Loucy (cell line): ENCODE results near the gene CALML4.
"Not testable (repeated sequence)": the region's sequence is repeated elsewhere in the genome, so short reads cannot be mapped to it uniquely, and the experiment has no call there.

Experiments
- H2AFZ ChIP-seq: fragments of 200-600 bp; sonication (generic); 2 replicates; pipeline ENCODE4 v1.6.0; 2016; ENCODE audit warnings: antibody characterized with exemption, mild to moderate bottlenecking, low read length, moderate library complexity
- H3F3A ChIP-seq: fragments of 200-600 bp; 2 replicates; pipeline ENCODE4 v1.6.0; 2016; ENCODE audit warnings: antibody characterized with exemption, low read depth, mild to moderate bottlenecking
- H3K27me3 ChIP-seq: fragments of 200-600 bp; sonication (generic); 2 replicates; pipeline ENCODE4 v1.6.1; 2014; ENCODE audit warnings: low read length, mild to moderate bottlenecking; ENCODE audit not compliant: insufficient read depth, poor library complexity, severe bottlenecking
- H3K36me3 ChIP-seq: fragments of 200-600 bp; sonication (generic); 2 replicates; pipeline ENCODE4 v1.6.1; 2016; ENCODE audit warnings: low read length; ENCODE audit not compliant: insufficient read depth
- H3K4me1 ChIP-seq: fragments of 200-600 bp; sonication (generic); 2 replicates; pipeline ENCODE4 v1.5.1; 2014; ENCODE audit warnings: low read length, mild to moderate bottlenecking; ENCODE audit not compliant: insufficient read depth, poor library complexity, severe bottlenecking
- H3K4me2 ChIP-seq: fragments of 200-600 bp; sonication (generic); 2 replicates; pipeline ENCODE4 v1.6.0; 2014; ENCODE audit warnings: antibody characterized with exemption, low read length, low read depth, mild to moderate bottlenecking; ENCODE audit not compliant: poor library complexity, severe bottlenecking
- H3K4me3 ChIP-seq: fragments of 200-600 bp; sonication (generic); 2 replicates; pipeline ENCODE4 v1.5.1; 2014; ENCODE audit warnings: low read length, mild to moderate bottlenecking, mixed read lengths; ENCODE audit not compliant: poor library complexity, severe bottlenecking
- H3K79me2 ChIP-seq: fragments of 200-600 bp; sonication (generic); 2 replicates; pipeline ENCODE4 v1.6.1; 2014; ENCODE audit warnings: low read length; ENCODE audit not compliant: insufficient read depth
- H3K9ac ChIP-seq: fragments of 200-600 bp; sonication (generic); 2 replicates; pipeline ENCODE4 v1.6.0; 2014; ENCODE audit warnings: mild to moderate bottlenecking, low read depth, low read length, moderate library complexity; ENCODE audit not compliant: poor library complexity, severe bottlenecking
- H3K9me2 ChIP-seq: fragments of 200-600 bp; sonication (generic); replicated peaks from 2 replicates; pipeline ENCODE4 v1.6.1; 2016; ENCODE audit warnings: low read depth, low read length, mixed read lengths
- H3K9me3 ChIP-seq: fragments of 200-600 bp; sonication (generic); 2 replicates; pipeline ENCODE4 v1.6.1; 2014; ENCODE audit warnings: mild to moderate bottlenecking, antibody characterized with exemption, low read length, low read depth; ENCODE audit not compliant: insufficient read depth
- H4K20me1 ChIP-seq: fragments of 200-600 bp; sonication (generic); 2 replicates; pipeline ENCODE4 v1.6.0; 2014; ENCODE audit warnings: antibody characterized with exemption, low read length, mild to moderate bottlenecking; ENCODE audit not compliant: insufficient read depth, poor library complexity, severe bottlenecking
- EZH2phosphoT487 ChIP-seq: fragments of 200-600 bp; IDR thresholded peaks from 2 replicates; pipeline ENCODE4 v1.6.1; 2018; ENCODE audit warnings: antibody characterized with exemption, mild to moderate bottlenecking, moderate library complexity, borderline replicate concordance
- TF ChIP-seq, protein P1 (sequence below): fragments of 200-600 bp; sonication (generic); conservative IDR thresholded peaks from 2 replicates; pipeline ENCODE4 v1.5.1; 2014; ENCODE audit warnings: mild to moderate bottlenecking, antibody characterized with exemption, low read length

Gene CALML4

DNA sequence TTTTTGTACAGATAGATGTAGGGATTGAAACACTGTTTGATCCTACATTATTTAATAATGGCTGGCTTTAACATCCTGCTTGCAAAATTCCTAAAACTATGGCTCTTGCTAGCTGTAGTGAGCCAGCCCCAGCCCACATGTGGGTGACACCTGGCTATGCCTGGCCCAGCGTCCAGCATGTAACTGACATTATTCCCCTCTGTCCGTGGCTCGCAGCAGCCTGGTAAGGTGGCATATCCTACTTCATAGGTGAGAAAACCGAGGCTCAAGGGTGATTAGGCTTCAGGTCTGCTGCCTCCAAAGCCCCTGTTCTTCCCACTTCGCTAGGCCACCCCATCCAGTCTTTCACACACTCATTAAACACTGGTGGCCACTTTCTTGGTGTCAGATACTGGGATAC is 1.6 kb downstream of the CALML4 start:
- no peaks in the 10 kb centered on the region for H3K4me1 ChIP-seq
- no peak overlapping the region for H3K4me2 ChIP-seq
- no peak overlapping the region for H3K9ac ChIP-seq
- peaks cover 19% of the 10 kb centered on the region; the same call in 1 of the 2 replicates for H3K36me3 ChIP-seq
- no peak overlapping the region for H2AFZ ChIP-seq
- no peaks in the 10 kb centered on the region for H3K9me2 ChIP-seq
- H4K20me1 ChIP-seq, result no peaks in the 10 kb centered on the region
- H3F3A ChIP-seq, result no peaks in the 10 kb centered on the region
- TF ChIP-seq, protein P1, sequence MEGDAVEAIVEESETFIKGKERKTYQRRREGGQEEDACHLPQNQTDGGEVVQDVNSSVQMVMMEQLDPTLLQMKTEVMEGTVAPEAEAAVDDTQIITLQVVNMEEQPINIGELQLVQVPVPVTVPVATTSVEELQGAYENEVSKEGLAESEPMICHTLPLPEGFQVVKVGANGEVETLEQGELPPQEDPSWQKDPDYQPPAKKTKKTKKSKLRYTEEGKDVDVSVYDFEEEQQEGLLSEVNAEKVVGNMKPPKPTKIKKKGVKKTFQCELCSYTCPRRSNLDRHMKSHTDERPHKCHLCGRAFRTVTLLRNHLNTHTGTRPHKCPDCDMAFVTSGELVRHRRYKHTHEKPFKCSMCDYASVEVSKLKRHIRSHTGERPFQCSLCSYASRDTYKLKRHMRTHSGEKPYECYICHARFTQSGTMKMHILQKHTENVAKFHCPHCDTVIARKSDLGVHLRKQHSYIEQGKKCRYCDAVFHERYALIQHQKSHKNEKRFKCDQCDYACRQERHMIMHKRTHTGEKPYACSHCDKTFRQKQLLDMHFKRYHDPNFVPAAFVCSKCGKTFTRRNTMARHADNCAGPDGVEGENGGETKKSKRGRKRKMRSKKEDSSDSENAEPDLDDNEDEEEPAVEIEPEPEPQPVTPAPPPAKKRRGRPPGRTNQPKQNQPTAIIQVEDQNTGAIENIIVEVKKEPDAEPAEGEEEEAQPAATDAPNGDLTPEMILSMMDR, result no peak
- H3K27me3 ChIP-seq, result no peaks in the 10 kb centered on the region
- no peaks in the 10 kb centered on the region for H3K9me3 ChIP-seq
- no peaks in the 10 kb centered on the region for H3K79me2 ChIP-seq
- no peak overlapping the region for H3K4me3 ChIP-seq

DNA sequence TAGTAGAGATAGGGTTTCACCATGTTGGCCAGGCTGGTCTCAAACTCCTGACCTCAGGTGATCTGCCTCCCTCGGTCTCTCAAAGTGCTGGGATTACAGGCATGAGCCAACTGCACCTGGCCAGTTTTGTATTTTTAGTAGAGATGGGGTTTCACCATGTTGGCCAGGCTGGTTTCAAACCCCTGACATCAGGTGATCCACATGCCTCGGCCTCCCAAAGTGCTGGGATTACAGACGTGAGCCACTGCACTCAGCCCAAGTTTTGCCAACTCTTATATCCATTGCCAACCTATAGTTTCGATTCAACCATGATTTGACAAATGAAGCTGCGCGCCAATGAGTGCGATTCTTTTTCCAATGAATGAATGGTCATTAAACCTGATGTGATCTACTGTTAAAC is 2.1 kb downstream of the CALML4 start:
- H3K4me1 ChIP-seq, H3K27me3 ChIP-seq, H3K9me2 ChIP-seq, H2AFZ ChIP-seq, H3K4me3 ChIP-seq, H4K20me1 ChIP-seq, H3K79me2 ChIP-seq, H3K4me2 ChIP-seq, H3K9ac ChIP-seq, H3F3A ChIP-seq, H3K9me3 ChIP-seq: not testable (repeated sequence)
- H3K36me3 ChIP-seq, result peaks cover 19% of the 10 kb centered on the region; the same call in 1 of the 2 replicates

DNA sequence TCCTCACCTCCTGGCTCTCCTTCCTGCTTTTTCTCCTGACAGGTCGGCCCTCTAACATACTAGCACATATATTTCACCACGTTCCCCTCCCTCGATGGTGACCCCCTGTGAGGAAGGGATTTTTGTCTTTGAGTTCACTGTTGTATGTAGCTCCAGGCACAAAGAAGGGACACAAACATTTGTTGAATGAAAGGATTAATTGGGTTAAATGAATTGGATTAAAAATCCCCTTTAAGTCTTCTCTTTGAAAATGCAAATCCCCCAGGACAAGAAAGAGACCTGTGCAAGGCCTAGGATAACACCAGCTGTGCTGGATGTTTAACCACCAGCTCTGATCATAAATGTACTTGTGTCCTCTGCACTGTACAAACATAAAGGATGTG is 3.3 kb downstream of the CALML4 start:
- TF ChIP-seq, protein P1, result no peak
- TF ChIP-seq EZH2phosphoT487, result no peak
- Histone ChIP-seq H3K4me3 (no peak overlapping the region), H3K9ac (no peak overlapping the region), H3K27me3 (no peaks in the 10 kb centered on the region), H3K79me2 (no peaks in the 10 kb centered on the region), H3K4me2 (no peak overlapping the region), H2AFZ (no peak overlapping the region), H3K4me1 (no peaks in the 10 kb centered on the region), H4K20me1 (no peaks in the 10 kb centered on the region), H3K9me3 (no peaks in the 10 kb centered on the region), H3F3A (no peaks in the 10 kb centered on the region), H3K9me2 (no peaks in the 10 kb centered on the region), H3K36me3 (peaks cover 15% of the 10 kb centered on the region; the same call in 1 of the 2 replicates)

DNA sequence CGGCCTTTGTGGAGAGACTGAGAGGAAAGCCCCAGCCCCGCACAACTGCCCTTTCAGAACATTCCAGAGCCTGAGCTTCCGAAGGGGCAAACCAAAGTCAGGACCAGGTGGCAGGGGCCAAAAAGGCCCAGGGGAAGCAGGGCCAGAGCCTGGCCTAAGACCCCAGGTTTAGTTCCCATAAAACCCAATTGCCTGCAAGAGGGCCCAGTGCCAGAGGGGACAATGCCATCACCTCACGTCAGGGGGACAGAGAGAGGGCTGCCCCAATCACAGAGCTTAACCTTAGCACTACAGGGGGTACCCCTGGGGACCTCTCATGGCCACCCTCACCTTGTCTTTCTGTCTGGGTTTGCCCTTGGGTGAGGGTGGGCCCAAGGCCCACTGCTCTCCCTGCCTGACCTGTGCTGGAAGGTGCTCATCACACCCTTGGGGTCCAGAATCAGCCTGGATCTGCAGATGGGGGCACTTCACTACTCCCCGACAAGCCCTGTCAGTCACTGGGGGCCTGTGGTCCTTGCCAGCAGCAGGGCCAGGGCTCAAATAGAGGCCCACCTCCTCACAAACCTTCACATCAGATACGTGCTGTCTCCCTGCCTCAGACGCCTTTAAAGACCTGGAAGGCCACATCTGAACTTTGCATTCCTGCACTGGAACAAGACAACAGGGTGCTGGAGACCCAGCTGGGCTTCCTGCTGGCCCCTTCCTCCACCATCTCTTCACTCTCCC is 3.8 kb downstream of the CALML4 start:
- Histone ChIP-seq H4K20me1 (no peaks in the 10 kb centered on the region), H3K27me3 (no peaks in the 10 kb centered on the region), H3K9me2 (no peaks in the 10 kb centered on the region), H3K9ac (no peak overlapping the region), H3K4me1 (no peaks in the 10 kb centered on the region), H3K79me2 (no peaks in the 10 kb centered on the region), H3K9me3 (no peaks in the 10 kb centered on the region), H2AFZ (no peak overlapping the region), H3K36me3 (peaks cover 10% of the 10 kb centered on the region; the same call in 1 of the 2 replicates), H3F3A (no peaks in the 10 kb centered on the region), H3K4me3 (no peak overlapping the region), H3K4me2 (no peak overlapping the region)
- TF ChIP-seq, protein P1, result no peak
- TF ChIP-seq EZH2phosphoT487, result no peak
